ENCODE measurements around the gene DNAJA4. TPM values are rescaled to one million over a fixed set of nuclear protein-coding genes. Genes with fewer than 3 reads are reported as not detected.

The DNAJA4 gene
- total RNA-seq, 4 donors from 2014 or later, result 42.8 to 115 (median 58.7) TPM

DNA sequence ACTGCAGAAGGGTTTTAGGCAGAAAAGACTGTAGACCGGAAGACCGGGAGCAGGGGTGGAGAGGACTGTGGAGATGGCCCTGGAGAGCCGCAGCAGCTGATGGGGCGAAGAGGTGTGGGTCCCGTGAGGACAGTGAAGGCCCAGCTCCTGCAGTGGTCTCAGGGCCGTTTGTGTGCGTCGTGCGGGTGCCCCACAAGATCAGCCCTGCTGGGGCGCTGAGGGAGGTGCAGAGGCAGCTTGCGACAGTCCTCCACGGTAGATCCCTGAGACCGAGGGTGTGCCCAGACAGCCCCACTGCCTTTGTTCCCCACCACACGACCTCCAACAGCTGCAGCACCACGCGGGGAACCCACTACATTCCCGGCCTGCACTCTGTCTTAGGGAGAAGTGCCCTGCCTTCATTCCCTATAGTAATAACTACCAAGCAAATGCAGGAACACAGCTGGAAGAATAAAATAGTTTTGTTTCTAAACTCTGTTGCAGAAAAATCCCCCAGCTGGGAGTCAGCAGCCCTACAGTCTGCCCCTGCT, 56.7 kb downstream of the DNAJA4 start:
- Histone ChIP-seq H3K4me3 (no peak overlapping the region), H3K9me3 (no peaks in the 10 kb centered on the region), H3K36me3 (no peaks in the 10 kb centered on the region), H3K27me3 (no peaks in the 10 kb centered on the region), H3K27ac (no peak overlapping the region), H3K4me1 (no peaks in the 10 kb centered on the region)
- 96% methylated on average over 10 of the region's 17 CpGs for WGBS
- TF ChIP-seq POLR2AphosphoS5 (IDR thresholded peaks at IDR 0.05), result no peak
- TF ChIP-seq EP300 (IDR thresholded peaks at IDR 0.05), result no peak
- DNase-seq (ENCODE audit: low spot score in 2 of 2), result no peak

DNA sequence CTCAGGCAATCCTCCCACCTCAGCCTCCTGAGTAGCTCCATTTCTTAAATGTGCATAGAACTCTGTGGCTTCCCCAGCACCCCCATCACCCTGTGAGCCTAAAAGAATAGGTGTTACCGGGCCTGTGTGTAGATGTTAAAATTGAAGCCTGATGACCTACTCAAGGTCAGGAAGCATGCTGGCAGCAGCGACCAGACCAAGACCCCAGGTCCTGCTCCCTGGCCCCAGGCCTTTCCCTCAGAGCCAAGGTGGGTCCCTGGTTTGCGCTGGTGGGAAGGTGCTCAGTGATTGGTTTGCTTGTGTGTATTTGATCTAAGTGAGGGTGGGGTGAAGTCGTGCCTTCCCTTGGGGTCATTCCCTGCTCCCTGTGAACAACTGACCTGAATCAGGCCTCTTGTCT, 57.4 kb downstream of the DNAJA4 start:
- Histone ChIP-seq H3K9me3 (no peaks in the 10 kb centered on the region), H3K4me1 (no peaks in the 10 kb centered on the region), H3K4me3 (no peak overlapping the region), H3K27ac (no peak overlapping the region), H3K27me3 (no peaks in the 10 kb centered on the region), H3K36me3 (no peaks in the 10 kb centered on the region)
- TF ChIP-seq POLR2A (IDR thresholded peaks at IDR 0.05), result no peak
- TF ChIP-seq EP300 (IDR thresholded peaks at IDR 0.05), result no peak
- TF ChIP-seq, protein P1, sequence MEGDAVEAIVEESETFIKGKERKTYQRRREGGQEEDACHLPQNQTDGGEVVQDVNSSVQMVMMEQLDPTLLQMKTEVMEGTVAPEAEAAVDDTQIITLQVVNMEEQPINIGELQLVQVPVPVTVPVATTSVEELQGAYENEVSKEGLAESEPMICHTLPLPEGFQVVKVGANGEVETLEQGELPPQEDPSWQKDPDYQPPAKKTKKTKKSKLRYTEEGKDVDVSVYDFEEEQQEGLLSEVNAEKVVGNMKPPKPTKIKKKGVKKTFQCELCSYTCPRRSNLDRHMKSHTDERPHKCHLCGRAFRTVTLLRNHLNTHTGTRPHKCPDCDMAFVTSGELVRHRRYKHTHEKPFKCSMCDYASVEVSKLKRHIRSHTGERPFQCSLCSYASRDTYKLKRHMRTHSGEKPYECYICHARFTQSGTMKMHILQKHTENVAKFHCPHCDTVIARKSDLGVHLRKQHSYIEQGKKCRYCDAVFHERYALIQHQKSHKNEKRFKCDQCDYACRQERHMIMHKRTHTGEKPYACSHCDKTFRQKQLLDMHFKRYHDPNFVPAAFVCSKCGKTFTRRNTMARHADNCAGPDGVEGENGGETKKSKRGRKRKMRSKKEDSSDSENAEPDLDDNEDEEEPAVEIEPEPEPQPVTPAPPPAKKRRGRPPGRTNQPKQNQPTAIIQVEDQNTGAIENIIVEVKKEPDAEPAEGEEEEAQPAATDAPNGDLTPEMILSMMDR (IDR thresholded peaks at IDR 0.05), result no peak
- no peak for TF ChIP-seq POLR2AphosphoS5 (IDR thresholded peaks at IDR 0.05)
- DNase-seq (ENCODE audit: low spot score in 2 of 2), result no peak
- WGBS, result 75% methylated on average over 2 of the region's 4 CpGs

DNA sequence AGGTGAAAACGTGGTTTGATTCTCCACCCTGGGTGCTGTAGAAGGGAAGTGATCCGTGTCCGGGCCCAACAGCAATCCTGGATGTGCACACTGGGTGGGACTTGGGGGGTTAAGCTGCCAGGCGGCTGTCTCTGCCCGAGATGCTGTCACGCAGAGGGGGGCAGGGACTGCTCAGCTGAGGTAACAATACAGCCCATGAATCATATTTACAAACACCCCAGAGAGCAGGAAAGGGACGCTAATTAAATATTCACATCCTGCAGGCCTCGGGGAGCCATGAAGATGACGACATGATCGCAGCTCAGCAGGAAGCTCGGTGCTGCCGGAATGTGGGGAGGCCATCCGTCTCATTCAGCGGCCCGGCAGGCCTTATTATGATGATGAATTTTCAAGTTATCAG, 57.9 kb downstream of the DNAJA4 start:
- no peaks in the 10 kb centered on the region for H3K4me1 ChIP-seq
- H3K9me3 ChIP-seq, result no peaks in the 10 kb centered on the region
- WGBS, result 73% methylated on average over 12 of the region's 15 CpGs
- H3K27ac ChIP-seq, result no peak overlapping the region
- no peak overlapping the region for H3K4me3 ChIP-seq
- H3K36me3 ChIP-seq, result no peaks in the 10 kb centered on the region
- no peaks in the 10 kb centered on the region for H3K27me3 ChIP-seq
- DNase-seq (ENCODE audit: low spot score in 2 of 2), result no peak
- no peak for TF ChIP-seq POLR2AphosphoS5 (IDR thresholded peaks at IDR 0.05)
- no peak for TF ChIP-seq EP300 (IDR thresholded peaks at IDR 0.05)
- TF ChIP-seq, protein P1 (IDR thresholded peaks at IDR 0.05), result no peak
- no peak for TF ChIP-seq POLR2A (IDR thresholded peaks at IDR 0.05)

DNA sequence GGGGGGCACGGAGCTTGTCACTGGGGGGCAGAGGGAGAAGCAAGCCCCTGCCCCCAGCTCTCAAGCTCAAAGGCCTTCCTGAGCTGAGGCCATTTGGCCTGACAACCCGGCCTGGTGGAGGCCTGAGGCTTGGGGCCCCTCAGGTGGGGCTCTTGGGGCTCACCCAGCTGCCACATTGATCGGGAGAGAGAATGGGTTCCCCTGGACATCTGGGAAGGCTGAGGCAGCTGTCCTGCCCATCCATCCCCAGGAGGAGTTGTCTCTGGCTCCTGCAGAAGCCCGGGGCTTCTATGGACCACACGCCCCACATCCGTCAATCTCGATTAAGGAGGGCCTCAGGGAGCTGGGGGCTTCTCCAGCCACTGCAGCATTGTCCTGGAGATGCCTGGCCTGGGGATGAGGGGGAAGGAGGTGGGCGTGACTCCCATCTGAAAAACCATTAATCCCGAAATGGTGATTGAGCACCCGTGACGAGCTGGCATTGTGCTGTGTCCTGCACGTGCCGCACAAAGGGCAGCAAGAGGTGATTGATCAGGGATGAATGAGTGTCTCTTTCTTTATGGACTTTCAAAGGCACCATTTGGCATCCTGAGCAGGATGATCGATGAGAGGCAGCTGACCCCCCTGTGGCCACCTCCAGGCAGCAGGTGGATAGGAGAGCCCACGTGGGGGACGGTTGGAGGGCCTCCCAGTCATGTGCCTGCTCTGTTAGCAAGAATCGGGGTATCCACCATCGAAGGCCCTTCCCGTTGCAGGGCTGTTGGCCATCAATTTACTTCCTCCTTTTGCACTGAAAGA, 58.6 kb downstream of the DNAJA4 start:
- no peak for TF ChIP-seq EP300 (IDR thresholded peaks at IDR 0.05)
- no peak overlapping the region for H3K4me3 ChIP-seq
- no peak for DNase-seq (ENCODE audit: low spot score in 2 of 2)
- 88% methylated on average over 15 of the region's 19 CpGs for WGBS
- H3K36me3 ChIP-seq, result no peaks in the 10 kb centered on the region
- no peak overlapping the region for H3K27ac ChIP-seq
- H3K4me1 ChIP-seq, result no peaks in the 10 kb centered on the region
- H3K27me3 ChIP-seq, result no peaks in the 10 kb centered on the region
- H3K9me3 ChIP-seq, result no peaks in the 10 kb centered on the region

DNA sequence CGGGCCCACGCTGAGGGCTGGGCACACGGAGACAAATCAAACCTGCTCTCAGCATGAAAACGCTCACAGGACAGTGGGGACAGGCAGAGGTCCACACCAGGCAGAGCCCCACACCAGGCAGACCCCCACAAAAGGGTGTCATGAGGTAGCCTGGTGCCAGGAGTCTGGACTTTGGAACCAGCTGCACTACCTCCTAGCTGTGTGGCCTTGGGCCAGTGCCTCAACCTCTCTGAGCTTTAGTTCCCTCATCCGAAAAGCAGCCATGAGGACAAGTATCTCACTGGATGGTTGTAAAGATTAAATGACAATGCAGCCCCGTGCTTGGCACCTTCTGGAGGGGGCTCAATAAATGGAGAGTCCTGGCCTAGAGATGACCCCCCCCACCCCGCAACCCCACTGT, 59.3 kb downstream of the DNAJA4 start:
- Histone ChIP-seq H3K9me3 (no peaks in the 10 kb centered on the region), H3K27me3 (no peaks in the 10 kb centered on the region), H3K36me3 (no peaks in the 10 kb centered on the region), H3K4me1 (no peaks in the 10 kb centered on the region), H3K27ac (no peak overlapping the region), H3K4me3 (no peak overlapping the region)
- 100% methylated on average over 6 of the region's 7 CpGs for WGBS
- no peak for DNase-seq (ENCODE audit: low spot score in 2 of 2)
- TF ChIP-seq EP300 (IDR thresholded peaks at IDR 0.05), result no peak
- no peak for TF ChIP-seq POLR2A (IDR thresholded peaks at IDR 0.05)
- no peak for TF ChIP-seq POLR2AphosphoS5 (IDR thresholded peaks at IDR 0.05)
- TF ChIP-seq, protein P1 (IDR thresholded peaks at IDR 0.05), result no peak

DNA sequence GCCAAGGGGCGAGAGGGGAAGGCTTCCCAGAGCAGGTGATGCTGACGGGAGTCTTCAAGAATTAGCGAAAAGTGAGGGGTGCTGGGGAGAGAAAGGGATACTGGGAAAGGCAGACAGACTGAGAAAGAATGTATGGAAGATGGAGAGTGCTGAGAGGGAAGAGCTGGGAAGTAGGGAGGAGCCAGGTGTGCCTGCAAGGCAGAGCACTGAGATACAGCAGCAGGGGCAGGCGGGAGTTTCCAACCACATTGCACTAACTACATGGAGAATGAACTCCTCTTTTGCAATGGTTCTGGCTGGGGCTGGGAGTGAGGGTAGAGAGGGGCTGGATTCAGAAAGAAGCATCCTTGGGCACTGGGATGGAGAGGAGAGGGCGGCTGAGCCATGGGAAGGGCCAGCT, 59.8 kb downstream of the DNAJA4 start:
- Histone ChIP-seq H3K4me3 (no peak overlapping the region), H3K36me3 (no peaks in the 10 kb centered on the region), H3K27ac (no peak overlapping the region), H3K4me1 (no peaks in the 10 kb centered on the region), H3K27me3 (no peaks in the 10 kb centered on the region), H3K9me3 (no peaks in the 10 kb centered on the region)
- TF ChIP-seq POLR2A (IDR thresholded peaks at IDR 0.05) (no peak), EP300 (IDR thresholded peaks at IDR 0.05) (no peak), POLR2AphosphoS5 (IDR thresholded peaks at IDR 0.05) (no peak)
- TF ChIP-seq, protein P1 (IDR thresholded peaks at IDR 0.05), result no peak
- 94% methylated on average over 5 of the region's 5 CpGs for WGBS
- no peak for DNase-seq (ENCODE audit: low spot score in 2 of 2)
